SK-N-SH treated with all-trans-retinoic acid at 6 μM for 48 hours (cell line): ENCODE measurements around the gene ASIC1.

Experiments
- ARNTL ChIP-seq: fragments of 450-650 bp; formaldehyde crosslinking; IDR thresholded peaks from 2 replicates; pipeline ENCODE4 v1.5.0; 2020; ENCODE audit warnings: low read depth, mild to moderate bottlenecking, moderate library complexity, borderline replicate concordance
- BACH2 ChIP-seq: fragments of 250-450 bp; sonication (Bioruptor Pico); IDR thresholded peaks from 2 replicates; pipeline ENCODE4 v1.9.0; 2021; ENCODE audit warnings: mild to moderate bottlenecking, borderline replicate concordance
- CREB5 ChIP-seq: fragments of 250-450 bp; sonication (Bioruptor Pico); IDR thresholded peaks from 2 replicates; pipeline ENCODE4 v1.5.1; 2020; ENCODE audit warnings: low read depth, mild to moderate bottlenecking, moderate library complexity
- CSRNP3 ChIP-seq: fragments of 250-450 bp; sonication (Bioruptor Pico); IDR thresholded peaks from 2 replicates; pipeline ENCODE4 v1.5.1; 2021; ENCODE audit warnings: mild to moderate bottlenecking, moderate library complexity
- GLIS3 ChIP-seq: fragments of 250-450 bp; sonication (Bioruptor Pico); IDR thresholded peaks from 2 replicates; pipeline ENCODE4 v1.5.0; 2020; ENCODE audit warnings: mild to moderate bottlenecking, moderate library complexity
- OSR1 ChIP-seq: fragments of 250-450 bp; sonication (Bioruptor Pico); IDR thresholded peaks from 2 replicates; pipeline ENCODE4 v1.8.0; 2022; ENCODE audit warnings: moderate library complexity, mild to moderate bottlenecking, inconsistent platforms
- POU6F1 ChIP-seq: fragments of 250-450 bp; sonication (Bioruptor Pico); IDR thresholded peaks from 2 replicates; pipeline ENCODE4 v1.8.0; 2021; ENCODE audit warnings: low read depth, mild to moderate bottlenecking, moderate library complexity, borderline replicate concordance
- PPARA ChIP-seq: fragments of 250-450 bp; sonication (Bioruptor Pico); IDR thresholded peaks from 2 replicates; pipeline ENCODE4 v1.5.0; 2020; ENCODE audit warnings: mild to moderate bottlenecking, borderline replicate concordance
- TCF4 ChIP-seq: fragments of 250-450 bp; sonication (Bioruptor Pico); IDR thresholded peaks from 2 replicates; pipeline ENCODE4 v1.8.0; 2021; ENCODE audit warnings: mild to moderate bottlenecking, moderate library complexity, borderline replicate concordance
- ZC3H10 ChIP-seq: fragments of 250-450 bp; sonication (Bioruptor Pico); IDR thresholded peaks from 2 replicates; pipeline ENCODE4 v1.5.1; 2021; ENCODE audit warnings: mild to moderate bottlenecking, moderate library complexity
- ZFP30 ChIP-seq: fragments of 450-650 bp; formaldehyde crosslinking; IDR thresholded peaks from 2 replicates; pipeline ENCODE4 v1.5.0; 2022; ENCODE audit warnings: mild to moderate bottlenecking, moderate library complexity
- ZNF565 ChIP-seq: fragments of 450-650 bp; formaldehyde crosslinking; conservative IDR thresholded peaks from 2 replicates; pipeline ENCODE4 v1.5.0; 2020; ENCODE audit warnings: low read depth, mild to moderate bottlenecking, moderate library complexity
- TF ChIP-seq, protein P1 (sequence below): fragments of 250-450 bp; sonication (Bioruptor Pico); IDR thresholded peaks from 2 replicates; pipeline ENCODE4 v1.8.0; 2020; ENCODE audit warnings: mild to moderate bottlenecking, moderate library complexity, borderline replicate concordance

- no peak for TF ChIP-seq ZNF565 (CRISPR knock-in tag)
- TF ChIP-seq TCF4 (CRISPR knock-in tag): no peak
- no peak for TF ChIP-seq POU6F1 (CRISPR knock-in tag)
- no peak for TF ChIP-seq CREB5 (CRISPR knock-in tag)
- TF ChIP-seq ZC3H10 (CRISPR knock-in tag): no peak
- no peak for TF ChIP-seq ARNTL
- no peak for TF ChIP-seq ZFP30 (CRISPR knock-in tag)
- no peak for TF ChIP-seq PPARA (CRISPR knock-in tag)
- no peak for TF ChIP-seq BACH2 (CRISPR knock-in tag)
- no peak for TF ChIP-seq OSR1
- TF ChIP-seq CSRNP3 (CRISPR knock-in tag): no peak
- TF ChIP-seq GLIS3 (CRISPR knock-in tag): no peak
- TF ChIP-seq, protein P1, sequence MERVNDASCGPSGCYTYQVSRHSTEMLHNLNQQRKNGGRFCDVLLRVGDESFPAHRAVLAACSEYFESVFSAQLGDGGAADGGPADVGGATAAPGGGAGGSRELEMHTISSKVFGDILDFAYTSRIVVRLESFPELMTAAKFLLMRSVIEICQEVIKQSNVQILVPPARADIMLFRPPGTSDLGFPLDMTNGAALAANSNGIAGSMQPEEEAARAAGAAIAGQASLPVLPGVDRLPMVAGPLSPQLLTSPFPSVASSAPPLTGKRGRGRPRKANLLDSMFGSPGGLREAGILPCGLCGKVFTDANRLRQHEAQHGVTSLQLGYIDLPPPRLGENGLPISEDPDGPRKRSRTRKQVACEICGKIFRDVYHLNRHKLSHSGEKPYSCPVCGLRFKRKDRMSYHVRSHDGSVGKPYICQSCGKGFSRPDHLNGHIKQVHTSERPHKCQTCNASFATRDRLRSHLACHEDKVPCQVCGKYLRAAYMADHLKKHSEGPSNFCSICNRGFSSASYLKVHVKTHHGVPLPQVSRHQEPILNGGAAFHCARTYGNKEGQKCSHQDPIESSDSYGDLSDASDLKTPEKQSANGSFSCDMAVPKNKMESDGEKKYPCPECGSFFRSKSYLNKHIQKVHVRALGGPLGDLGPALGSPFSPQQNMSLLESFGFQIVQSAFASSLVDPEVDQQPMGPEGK (CRISPR knock-in tag): no peak
These were observed 53.9 kb downstream of the ASIC1 start for GRCh38 chr12:50111395-50111692.
